CD4-positive, alpha-beta T cell (primary cell): Measurements from ENCODE around the gene DDRGK1. TPM values are rescaled to one million over a fixed set of nuclear protein-coding genes. Genes with fewer than 3 reads are reported as not detected.

Source experiments
- ATAC-seq: fragments of 200-7000 bp; cut with Tn5 transposase; one replicate; pipeline ENCODE4 v1.10.0; 2022; ENCODE audit warnings: mild to moderate bottlenecking; ENCODE audit not compliant: poor library complexity
- CTCF ChIA-PET: fragments of 350-600 bp; sonication (Branson Sonifier 250); formaldehyde crosslinking; loops from one replicate; lab custom pipeline; 2021; ENCODE audit warnings: antibody characterized with exemption, inconsistent platforms; lab: Charles Lee
- POLR2A ChIA-PET: fragments of 350-600 bp; sonication (Branson Sonifier 250); formaldehyde crosslinking; loops from one replicate; lab custom pipeline; 2021; ENCODE audit warnings: antibody characterized with exemption, inconsistent platforms; lab: Charles Lee
- DNase-seq, 14 experiments: peaks; one replicate each; pipeline ENCODE4 v3.0.0-alpha.2; 2013 to 2020; ENCODE audit warnings: mixed read lengths in 2 of 14
- H3K27ac ChIP-seq, 2 donors: one replicate each; pipeline versions ENCODE4 v1.5.1 to v1.7.0; 2013; ENCODE audit warnings: low read length in 2 of 2, low read depth in 1 of 2, mild to moderate bottlenecking in 1 of 2
- H3K27me3 ChIP-seq, 2 experiments: 1 replicate in 1 of 2; 2 replicates in 1 of 2; pipeline versions ENCODE4 v1.6.1 to v1.7.0; 2013; ENCODE audit warnings: low read length in 2 of 2, control low read depth in 1 of 2, mild to moderate bottlenecking in 1 of 2, moderate library complexity in 1 of 2; ENCODE audit not compliant: insufficient read depth in 2 of 2, control insufficient read depth in 1 of 2
- H3K36me3 ChIP-seq: one replicate; pipeline ENCODE4 v1.6.1; 2013; ENCODE audit warnings: low read length, control low read depth; ENCODE audit not compliant: insufficient read depth
- H3K4me1 ChIP-seq: one replicate; pipeline ENCODE4 v1.6.1; 2013; ENCODE audit warnings: low read length, control low read depth; ENCODE audit not compliant: insufficient read depth
- H3K4me3 ChIP-seq: one replicate; pipeline ENCODE4 v1.5.1; 2013; ENCODE audit warnings: mild to moderate bottlenecking, low read length, moderate library complexity
- H3K9me3 ChIP-seq, 2 experiments: 1 replicate in 1 of 2; 2 replicates in 1 of 2; pipeline versions ENCODE4 v1.6.1 to v1.7.0; 2013; ENCODE audit warnings: low read length in 2 of 2, mild to moderate bottlenecking in 2 of 2, control low read depth in 1 of 2, moderate library complexity in 1 of 2; ENCODE audit not compliant: control insufficient read depth in 1 of 2, insufficient read depth in 1 of 2
- H3K27ac Mint-ChIP-seq: one replicate; pipeline ENCODE4 v1.8.0; 2020; ENCODE audit warnings: mixed read lengths
- H3K27me3 Mint-ChIP-seq: one replicate; pipeline ENCODE4 v1.8.0; 2021; ENCODE audit warnings: mixed read lengths
- H3K36me3 Mint-ChIP-seq: one replicate; pipeline ENCODE4 v1.8.0; 2021; ENCODE audit warnings: low read depth, mixed read lengths
- H3K4me1 Mint-ChIP-seq: one replicate; pipeline ENCODE4 v1.8.0; 2021; ENCODE audit warnings: low read depth, mixed read lengths
- H3K4me3 Mint-ChIP-seq: one replicate; pipeline ENCODE4 v1.8.0; 2020; ENCODE audit warnings: mild to moderate bottlenecking, mixed read lengths
- H3K9me3 Mint-ChIP-seq: one replicate; pipeline ENCODE4 v1.8.0; 2020; ENCODE audit warnings: mixed read lengths
- intact Hi-C, 2 experiments: fragments of 100-400 bp; cut with DNase I in 1 of 2; cut with micrococcal nuclease in 1 of 2; formaldehyde crosslinking; loops; one replicate each; pipeline versions ENCODE4 v1.15.1 to v1.9.0; 2023 to 2025; cut with DNase I, micrococcal nuclease
- total RNA-seq, 174 experiments: library from RNA in 2 of 174; stranded (reverse) in 2 of 174; gene quantifications; one replicate each; pipeline ENCODE4 v1.2.3 and lab custom pipeline; 2021 to 2026
- TF ChIP-seq, protein P1 (sequence below): fragments of 200-600 bp; IDR thresholded peaks from one replicate; pipeline ENCODE4 v1.8.0; 2022; ENCODE audit warnings: antibody characterized with exemption, mild to moderate bottlenecking

DDRGK1 gene
- total RNA-seq, 2 experiments from 2014 or later: 40.7 to 43.4 TPM

GRCh38 chr20:3173610-3174441, 30.7 kb downstream of the DDRGK1 start:
- Mint-ChIP-seq H3K4me1 (peaks cover 20% of the 10 kb centered on the region), H3K4me3 (peak overlapping the region; percentile 87), H3K36me3 (no peaks in the 10 kb centered on the region), H3K27me3 (peaks cover 31% of the 10 kb centered on the region), H3K9me3 (no peaks in the 10 kb centered on the region), H3K27ac (peak overlapping the region; percentile 85)
- CTCF ChIA-PET: interaction anchor here (2.8 kb wide), 1 partner anchor 16 kb away, joined by 10 read pairs; no protein-coding TSS in a partner anchor
- TF ChIP-seq, protein P1, sequence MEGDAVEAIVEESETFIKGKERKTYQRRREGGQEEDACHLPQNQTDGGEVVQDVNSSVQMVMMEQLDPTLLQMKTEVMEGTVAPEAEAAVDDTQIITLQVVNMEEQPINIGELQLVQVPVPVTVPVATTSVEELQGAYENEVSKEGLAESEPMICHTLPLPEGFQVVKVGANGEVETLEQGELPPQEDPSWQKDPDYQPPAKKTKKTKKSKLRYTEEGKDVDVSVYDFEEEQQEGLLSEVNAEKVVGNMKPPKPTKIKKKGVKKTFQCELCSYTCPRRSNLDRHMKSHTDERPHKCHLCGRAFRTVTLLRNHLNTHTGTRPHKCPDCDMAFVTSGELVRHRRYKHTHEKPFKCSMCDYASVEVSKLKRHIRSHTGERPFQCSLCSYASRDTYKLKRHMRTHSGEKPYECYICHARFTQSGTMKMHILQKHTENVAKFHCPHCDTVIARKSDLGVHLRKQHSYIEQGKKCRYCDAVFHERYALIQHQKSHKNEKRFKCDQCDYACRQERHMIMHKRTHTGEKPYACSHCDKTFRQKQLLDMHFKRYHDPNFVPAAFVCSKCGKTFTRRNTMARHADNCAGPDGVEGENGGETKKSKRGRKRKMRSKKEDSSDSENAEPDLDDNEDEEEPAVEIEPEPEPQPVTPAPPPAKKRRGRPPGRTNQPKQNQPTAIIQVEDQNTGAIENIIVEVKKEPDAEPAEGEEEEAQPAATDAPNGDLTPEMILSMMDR: no peak
- Histone ChIP-seq H3K27ac (no peak overlapping the region), H3K36me3 (no peaks in the 10 kb centered on the region), H3K27me3 (peaks cover 9 to 11% of the 10 kb centered on the region in 2 experiments), H3K4me1 (peaks cover 22% of the 10 kb centered on the region), H3K4me3 (peak overlapping the region; percentile 87), H3K9me3 (no peaks in the 10 kb centered on the region)
- ATAC-seq (peak; percentile 11), DNase-seq (peak; percentile 83 to 95 (median 92))
- intact Hi-C loops: loop anchor here (1.0 to 5.0 kb wide), 8 partner anchors 15 to 119 kb away; partner anchors contain the start of genes FASTKD5 (in 2 of the 2), UBOX5 (in 2 of the 2), DDRGK1 (in 1 of the 2) and OXT (in 1 of the 2)
- POLR2A ChIA-PET: interaction anchor here (0.7 to 3.9 kb wide), 3 partner anchors 13 to 16 kb away, joined by 4 to 16 read pairs (median 10); partner anchors contain the start of genes FASTKD5 and UBOX5

GRCh38 chr20:3172933-3173609, 31.4 kb downstream of the DDRGK1 start, which contains the start of gene LZTS3:
Gene LZTS3 (minus strand): TSS chr20:3173549. CDS start chr20:3167163, 6,386 bp downstream.
- ATAC-seq (peak; percentile 86), DNase-seq (peak; percentile 71 to 96 (median 84))
- intact Hi-C loops: loop anchor here (1.0 to 5.0 kb wide), 5 partner anchors 14 to 118 kb away; partner anchors contain the start of genes DDRGK1 (in 1 of the 2), FASTKD5 (in 1 of the 2), OXT (in 1 of the 2) and UBOX5 (in 1 of the 2)
- Mint-ChIP-seq H3K9me3 (no peaks in the 10 kb centered on the region), H3K27me3 (peaks cover 36% of the 10 kb centered on the region), H3K4me1 (peaks cover 24% of the 10 kb centered on the region), H3K4me3 (peak within 1 kb of the TSS; percentile 93), H3K36me3 (no peaks in the 10 kb centered on the region), H3K27ac (peak within 1 kb of the TSS; percentile 85)
- Histone ChIP-seq H3K4me3 (peak within 1 kb of the TSS; percentile 87), H3K9me3 (no peaks in the 10 kb centered on the region), H3K27ac (peak within 1 kb of the TSS; percentile 49 to 76), H3K4me1 (peaks cover 27% of the 10 kb centered on the region), H3K27me3 (peaks cover 11 to 17% of the 10 kb centered on the region in 2 experiments), H3K36me3 (no peaks in the 10 kb centered on the region)
- TF ChIP-seq, protein P1: no peak
- POLR2A ChIA-PET: interaction anchor here (0.7 to 3.9 kb wide), 3 partner anchors 12 to 15 kb away, joined by 4 to 16 read pairs (median 10); partner anchors contain the start of genes FASTKD5 and UBOX5
- CTCF ChIA-PET: interaction anchor here (0.7 to 2.8 kb wide), 3 partner anchors 14 to 23 kb away, joined by 3 to 10 read pairs (median 4); no protein-coding TSS in a partner anchor
